ENCODE data around the gene LCOR.

DNA sequence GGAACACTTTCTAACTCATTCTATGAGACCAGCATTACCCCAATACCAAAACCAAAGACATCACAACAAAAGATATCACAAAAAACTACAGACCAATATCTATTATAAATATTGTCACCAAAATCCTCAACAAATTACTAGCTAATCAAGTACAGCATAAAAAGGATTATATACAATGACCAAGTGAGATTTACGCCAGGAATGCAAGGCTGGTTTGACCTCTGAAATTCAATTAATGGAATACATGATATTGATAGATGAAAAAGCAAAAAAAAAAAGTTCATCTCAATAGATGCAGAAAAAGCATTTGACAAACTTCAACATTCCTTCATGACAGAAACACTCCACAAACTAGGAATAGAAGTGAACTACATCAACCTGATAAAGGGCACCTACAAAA is 175.3 kb downstream of the LCOR start:
- no peak for TF ChIP-seq GATA3 (IDR thresholded peaks at IDR 0.05; ENCODE audit: low read depth, low read length)
- no peak for TF ChIP-seq GATA2 (IDR thresholded peaks at IDR 0.05; ENCODE audit: low read depth, low read length)

Data from SH-SY5Y (cell line).